MV-4-11 (cell line): ENCODE results near the gene SYTL1.

ENCODE experiments used
- DNase-seq: peaks from one replicate; lab custom pipeline; 2025; lab: John Stamatoyannopoulos, UW

The SYTL1 gene

DNA sequence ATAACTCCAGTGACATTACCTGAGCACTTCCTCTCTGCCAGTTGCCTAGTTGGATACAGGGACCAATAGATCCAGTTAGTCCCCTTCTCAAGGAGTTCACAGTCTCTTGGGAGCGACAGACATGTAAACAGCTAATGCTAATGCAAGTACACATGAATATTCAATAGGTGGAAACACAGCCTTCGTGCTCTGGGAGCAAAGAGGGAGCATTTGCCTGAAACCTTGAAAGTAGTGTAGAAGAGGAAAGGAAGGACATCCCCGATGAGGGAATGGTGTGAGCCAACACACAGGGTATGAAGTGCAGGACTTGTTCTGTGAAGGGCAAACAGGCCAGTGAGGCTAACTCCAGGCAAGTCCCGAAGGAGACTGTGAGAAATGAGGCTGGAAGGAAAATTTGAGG lies 23.7 kb upstream of the SYTL1 start:
- no peak for DNase-seq

DNA sequence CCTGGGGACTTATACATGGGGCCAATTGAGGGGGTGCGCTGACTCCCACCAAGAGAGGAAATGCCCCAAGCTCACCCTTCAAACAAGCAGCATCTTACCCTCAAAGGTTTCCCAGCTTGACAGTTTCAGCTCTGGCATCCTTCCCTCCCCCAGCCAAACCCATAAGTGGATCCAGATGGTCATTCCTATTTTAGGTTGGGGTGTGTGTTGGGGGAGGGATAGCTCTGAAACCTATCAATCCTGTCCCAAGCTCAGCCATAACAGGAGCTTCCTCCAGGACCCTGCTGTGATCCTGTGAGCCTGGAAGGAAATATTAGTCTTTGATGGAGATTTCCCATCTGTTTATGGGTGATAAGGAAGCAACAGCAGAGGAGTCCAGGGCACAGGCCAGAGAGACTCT lies 23.2 kb upstream of the SYTL1 start:
- DNase-seq: no peak

DNA sequence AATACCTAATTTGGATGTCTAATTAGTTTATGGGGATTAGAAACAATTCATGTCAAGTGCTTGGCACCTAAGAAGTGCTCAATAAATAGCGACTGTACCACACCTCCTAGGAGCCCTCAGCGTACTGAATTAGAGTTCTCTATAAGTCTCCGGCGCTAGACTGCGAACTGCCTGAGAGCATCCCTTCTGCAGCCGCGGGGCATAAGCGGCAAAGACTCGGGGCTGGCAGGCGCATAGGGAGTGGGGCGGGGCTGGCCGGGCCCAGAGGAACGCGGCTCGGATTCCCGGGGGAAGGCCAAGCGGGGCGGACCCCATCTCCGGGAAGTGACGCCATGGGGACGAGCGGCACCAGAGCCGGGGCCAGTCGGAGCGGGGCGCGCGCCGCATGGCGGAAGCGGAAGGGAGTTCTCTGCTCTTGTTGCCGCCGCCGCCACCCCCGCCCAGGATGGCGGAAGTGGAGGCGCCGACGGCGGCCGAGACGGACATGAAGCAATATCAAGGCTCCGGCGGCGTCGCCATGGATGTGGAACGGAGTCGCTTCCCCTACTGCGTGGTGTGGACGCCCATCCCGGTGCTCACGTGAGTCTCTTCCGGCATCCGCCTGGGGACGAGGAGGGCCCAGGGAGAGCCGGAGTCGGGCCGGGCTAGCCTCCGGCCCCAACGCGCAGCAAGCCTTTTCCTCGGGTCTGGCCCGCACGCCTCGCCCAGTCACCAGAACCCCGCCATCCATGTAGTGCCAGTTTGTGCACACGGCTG lies 19.8 kb upstream of the SYTL1 start, which contains the start of gene TMEM222:
Gene TMEM222, plus strand, starts transcription at position 351 of the 756 bp plus-strand sequence. Its CDS starts 35 bp downstream, at position 386.
- DNase-seq: peak; percentile 97

DNA sequence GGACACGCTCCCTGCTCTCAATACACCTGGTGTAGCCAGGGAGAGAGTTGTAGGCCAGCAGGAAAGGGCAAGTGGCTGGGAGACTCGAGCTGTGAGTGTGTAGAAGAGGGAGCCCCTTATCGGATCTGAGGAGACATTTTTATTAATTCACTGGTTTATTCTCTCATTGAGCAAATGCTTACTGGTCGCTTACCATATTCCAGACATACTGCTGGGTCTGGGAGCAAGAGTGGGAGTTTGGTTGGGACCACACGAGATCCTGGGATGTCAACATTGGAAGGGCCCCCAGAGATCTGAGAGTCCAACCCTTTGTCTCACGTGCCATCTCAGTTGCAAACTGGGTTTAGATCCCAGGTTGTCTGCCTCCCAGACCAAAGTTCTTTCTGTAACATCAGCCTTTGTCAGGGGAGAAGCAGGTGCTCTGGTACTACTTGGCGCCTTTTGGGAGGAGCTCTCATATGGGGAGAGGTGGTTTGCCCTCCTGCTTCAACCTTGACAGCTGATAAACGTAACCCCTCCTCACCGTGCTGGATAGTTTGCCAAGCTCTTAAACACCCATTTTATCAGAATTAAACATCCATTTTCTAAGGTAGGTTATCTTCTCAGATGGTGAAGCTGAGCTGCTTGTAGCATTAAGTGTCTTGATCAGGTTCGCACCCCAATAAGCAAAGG lies 19.1 kb upstream of the SYTL1 start:
- DNase-seq: no peak

DNA sequence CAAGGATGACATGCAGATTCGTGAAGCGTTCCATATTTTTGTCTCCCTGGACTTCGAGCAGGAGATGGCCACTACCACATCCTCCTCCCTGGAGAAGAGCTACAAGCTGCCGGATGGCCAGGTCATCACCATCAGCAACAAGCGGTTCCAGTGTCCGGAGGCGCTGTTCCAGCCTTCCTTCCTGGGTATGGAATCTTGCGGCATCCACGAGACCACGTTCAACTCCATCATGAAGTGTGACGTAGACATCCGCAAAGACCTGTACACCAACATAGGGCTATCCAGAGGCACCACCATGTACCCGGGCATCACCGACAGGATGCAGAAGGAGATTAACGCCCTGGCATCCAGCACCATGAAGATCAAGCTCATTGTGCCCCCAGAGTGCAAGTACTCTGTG lies 16.5 kb upstream of the SYTL1 start:
- no peak for DNase-seq

DNA sequence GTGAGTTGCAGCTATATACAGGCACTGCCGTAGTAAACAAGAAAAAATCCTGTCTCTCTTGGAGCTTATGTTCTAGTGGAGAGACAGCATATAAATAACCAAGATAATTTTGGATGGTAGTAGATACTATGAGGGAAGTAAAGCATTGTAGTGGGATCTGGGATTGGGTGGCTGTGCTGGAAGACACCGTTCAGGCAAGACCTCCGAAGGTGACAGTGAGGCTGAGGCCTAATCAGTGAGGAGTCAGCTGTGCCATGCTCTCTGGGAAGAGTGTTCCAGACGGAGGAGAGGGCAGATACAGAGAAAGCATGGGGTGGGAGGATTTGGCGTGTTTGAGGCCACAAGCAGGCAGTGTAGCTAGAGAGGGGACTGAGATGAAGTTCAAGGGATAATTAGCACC lies 13.9 kb upstream of the SYTL1 start:
- DNase-seq: no peak

DNA sequence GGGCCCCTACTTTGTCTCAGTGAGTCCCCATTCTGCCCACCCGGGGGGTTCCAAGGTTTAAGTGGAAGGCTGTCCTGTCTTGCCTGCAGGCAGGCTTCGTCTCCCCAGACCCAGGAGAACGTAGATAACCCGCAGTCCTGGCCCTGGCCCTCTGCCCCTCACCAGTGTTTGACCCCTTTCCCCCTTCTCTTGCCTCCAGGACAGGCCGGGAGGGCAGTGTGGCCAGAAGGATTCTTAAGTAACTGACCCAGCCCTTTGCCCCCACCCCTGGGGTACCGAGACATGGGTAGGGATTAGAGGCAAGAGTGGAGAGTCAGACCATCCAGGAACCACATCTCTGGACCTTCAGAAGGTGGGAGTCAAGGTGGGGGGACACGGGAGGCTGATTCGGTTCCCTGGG lies 11.0 kb upstream of the SYTL1 start:
- DNase-seq: no peak

DNA sequence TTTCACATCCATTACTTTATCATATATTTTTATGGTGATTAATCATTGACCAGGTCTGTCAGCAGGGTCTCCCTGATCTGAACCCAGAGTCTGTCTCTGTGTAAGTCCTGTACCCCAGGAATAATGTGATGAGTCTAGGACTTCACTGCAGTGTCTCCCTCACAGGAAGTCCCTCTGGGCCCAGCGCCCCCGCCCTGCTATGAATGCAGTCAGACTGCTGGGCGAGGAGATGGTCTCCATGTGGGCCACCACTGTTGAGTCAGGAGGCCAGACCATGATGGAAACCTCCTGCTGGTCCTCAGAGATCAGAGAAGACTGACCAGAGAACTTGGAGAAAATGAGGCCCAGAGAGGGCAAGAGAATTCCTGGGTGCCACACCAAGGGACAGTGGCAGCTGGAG lies 10.4 kb upstream of the SYTL1 start:
- no peak for DNase-seq

DNA sequence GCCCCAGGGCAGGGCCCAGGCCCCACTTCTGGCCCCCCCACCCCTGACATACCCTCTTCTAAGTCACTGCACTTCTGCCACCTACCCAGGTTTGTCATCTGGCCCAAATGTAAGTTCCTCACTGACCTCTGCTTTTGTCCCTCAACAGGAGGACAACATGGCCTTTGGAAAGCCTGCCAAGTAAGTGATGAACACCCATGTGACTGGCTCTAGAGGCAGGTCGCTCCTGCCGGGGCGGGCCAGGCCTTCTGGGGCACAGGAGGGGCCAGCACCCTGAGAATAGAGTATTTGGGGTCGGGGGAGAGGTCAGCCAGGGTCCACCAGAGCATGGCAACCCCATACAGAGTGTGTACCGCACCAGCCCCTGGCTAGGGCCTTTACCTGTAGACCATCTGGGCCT lies 9.9 kb upstream of the SYTL1 start:
- no peak for DNase-seq

DNA sequence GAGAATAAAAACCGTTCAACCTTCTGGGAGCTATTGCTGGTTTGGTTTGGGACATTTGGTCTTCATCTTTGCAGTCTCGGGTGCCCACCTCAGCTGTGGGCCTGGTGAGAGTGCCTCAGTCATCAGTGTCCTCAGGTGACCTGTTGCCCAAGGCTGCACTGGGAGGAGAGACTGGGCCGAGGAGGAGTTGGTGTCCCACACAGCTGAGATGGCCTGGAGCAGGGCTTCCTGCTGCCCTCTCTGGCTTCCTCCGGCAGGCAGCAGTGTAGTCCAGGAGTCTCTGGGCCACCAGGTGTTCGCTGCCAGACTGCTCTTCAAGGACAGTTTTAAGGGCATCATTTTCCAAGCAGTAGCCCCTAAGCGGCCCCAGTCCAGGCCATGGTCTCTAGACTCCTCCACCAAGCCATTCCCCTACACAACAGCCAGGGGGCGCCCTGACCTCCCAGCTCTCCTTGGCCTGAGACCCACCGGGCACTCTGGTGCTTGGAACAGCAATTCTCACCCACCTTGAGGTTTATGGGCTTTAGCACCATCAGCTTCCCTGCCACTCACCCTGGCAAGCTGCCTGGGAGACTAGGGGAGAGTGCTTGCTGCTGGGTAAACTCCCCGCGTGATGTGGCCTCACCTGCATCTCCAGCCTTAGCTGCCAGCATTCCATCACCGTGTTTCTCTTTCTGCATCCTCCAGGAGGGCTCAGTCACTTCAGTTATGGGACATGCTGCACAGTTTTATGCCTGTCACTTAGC lies 9.1 kb upstream of the SYTL1 start:
- no peak for DNase-seq

DNA sequence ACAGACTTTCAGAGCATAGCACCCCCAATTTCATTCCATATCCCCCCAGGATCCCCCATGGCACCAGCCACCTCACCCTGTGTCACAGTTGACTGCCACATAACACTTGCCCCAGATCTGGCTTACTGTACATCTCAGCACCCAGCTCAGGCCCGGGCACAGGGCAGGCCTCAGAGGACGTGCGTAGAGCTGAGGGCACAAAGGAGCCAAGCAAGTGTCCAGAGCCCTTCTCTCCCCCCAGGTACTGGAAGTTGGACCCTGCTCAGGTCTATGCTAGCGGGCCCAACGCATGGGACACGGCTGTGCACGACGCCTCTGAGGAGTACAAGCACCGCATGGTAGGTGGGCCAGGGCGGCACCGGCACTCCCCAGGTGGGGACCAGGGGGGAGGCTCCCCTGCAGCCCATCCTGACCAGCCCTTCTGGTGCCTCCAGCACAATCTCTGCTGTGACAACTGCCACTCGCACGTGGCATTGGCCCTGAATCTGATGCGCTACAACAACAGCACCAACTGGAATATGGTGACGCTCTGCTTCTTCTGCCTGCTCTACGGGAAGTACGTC lies 8.0 kb upstream of the SYTL1 start:
- no peak for DNase-seq

DNA sequence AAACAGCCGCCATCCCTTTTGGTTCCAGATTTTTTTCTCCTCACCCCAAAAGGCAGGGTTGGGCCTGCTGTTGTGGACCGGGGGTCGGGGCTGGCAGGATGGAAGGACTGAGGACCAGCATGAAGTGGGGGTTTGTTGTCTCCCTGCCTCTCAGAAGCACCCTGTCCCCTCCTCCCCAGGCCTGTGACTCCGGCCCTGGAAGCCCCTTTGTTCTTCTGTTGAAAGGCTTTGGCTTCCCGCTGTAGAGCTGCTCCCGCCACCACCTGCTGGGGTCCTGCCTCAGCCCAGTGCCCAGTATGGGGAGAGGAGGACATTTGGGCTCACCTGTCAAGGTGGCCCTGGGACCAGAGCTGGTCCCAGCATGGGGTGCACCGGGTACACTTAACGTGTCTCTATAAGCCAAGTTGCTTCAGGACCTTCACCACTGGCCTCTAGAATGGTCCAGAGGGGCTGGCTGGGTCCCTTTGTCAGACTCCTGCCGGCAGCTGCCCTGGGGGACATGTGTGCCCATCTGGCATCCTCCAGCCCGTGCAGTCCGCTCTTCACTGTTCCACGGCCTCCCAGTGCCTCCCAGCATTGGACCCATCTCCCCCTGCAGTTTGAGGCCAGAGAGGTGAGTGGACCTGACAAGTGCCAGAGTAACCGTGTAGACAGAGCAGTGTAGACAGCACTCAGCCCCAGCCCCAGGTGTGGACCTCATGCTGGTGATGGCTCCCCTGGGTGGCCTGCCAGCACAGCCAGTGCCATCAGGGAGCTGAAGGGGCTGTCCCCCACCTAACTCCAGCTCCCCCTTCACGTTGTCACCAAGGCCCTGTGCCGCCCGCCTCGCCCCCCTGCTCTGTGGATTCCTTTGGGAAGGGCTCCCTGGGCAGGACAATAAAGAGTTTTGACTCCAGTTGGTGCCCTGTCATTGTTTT lies 6.1 kb upstream of the SYTL1 start:
- no peak for DNase-seq

DNA sequence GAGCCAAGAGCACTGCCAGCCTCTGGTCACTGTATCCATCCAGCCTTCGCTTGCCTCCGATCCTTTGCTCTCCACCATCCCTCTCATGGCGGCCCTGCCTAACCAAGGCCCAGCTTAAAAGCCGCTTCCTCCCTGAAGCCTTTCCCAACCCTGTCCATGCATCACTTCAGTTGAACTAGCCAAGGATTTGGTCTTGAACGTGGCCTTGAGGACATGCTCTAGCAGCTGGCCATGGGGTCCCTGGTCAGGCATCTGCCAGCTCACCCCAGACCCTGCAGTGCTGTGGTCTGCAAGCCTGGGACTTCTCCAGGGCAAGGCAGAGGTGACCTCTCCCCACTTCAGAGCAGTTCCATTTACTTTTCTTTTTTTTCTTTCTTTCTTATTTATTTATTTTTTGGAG lies 5.1 kb upstream of the SYTL1 start:
- no peak for DNase-seq

DNA sequence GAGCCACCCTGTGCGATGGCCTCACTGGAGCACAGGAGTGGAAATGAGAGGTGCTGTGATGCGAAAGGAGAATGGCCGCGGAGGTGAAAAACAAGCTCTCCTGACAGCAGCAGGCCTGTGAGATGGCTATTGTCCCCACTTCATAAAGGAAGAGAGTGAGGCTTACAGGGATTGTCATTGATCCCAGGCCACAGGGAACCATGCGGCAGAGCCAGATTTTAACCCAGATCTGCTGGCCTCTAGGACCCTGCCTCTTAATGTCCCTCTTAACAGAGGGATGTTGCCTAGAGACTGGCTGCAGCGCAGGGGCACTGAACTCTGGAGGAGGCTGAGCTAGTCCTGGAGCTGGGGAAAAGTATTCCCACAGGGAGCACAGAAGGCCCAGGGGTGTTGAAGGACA lies 3.1 kb upstream of the SYTL1 start:
- DNase-seq: no peak

DNA sequence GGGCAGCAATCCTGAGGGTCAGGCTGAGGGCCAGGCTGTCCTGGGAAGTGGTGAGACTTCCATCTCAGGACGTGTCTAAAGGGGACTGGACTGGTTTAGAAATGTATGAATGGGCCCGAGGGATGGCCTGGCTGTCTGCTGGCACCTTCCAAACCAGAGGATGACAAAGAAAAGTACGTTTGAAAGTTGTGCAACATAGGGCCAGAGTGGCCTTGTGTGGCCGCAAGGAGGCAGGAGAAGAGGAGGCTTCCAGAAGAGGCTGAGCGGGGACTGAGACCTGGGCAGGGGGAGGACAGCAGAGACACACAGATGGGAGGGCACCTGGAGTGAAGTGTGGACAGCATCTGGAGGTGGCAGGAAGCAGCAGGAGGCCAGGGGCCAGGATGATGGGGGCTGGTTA lies 2.6 kb upstream of the SYTL1 start:
- DNase-seq: peak; percentile 48

DNA sequence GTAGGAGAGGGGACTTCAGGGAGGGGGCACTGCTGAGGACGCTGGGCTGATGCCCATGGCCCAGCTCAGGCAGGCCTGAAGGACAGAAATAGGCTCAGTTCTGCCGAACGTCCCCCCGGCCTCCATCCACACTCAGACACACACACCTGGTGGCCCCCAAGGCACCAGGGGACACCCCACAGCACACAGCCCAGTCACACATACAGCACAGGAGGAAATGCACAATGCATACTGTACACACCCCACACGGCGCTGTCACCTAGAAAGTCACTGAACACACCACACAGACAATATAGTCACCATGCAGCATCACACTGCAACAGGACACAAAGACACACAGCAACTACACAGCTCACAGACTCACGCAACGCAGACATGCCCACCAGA lies 562 bp downstream of the SYTL1 start:
- DNase-seq: no peak

DNA sequence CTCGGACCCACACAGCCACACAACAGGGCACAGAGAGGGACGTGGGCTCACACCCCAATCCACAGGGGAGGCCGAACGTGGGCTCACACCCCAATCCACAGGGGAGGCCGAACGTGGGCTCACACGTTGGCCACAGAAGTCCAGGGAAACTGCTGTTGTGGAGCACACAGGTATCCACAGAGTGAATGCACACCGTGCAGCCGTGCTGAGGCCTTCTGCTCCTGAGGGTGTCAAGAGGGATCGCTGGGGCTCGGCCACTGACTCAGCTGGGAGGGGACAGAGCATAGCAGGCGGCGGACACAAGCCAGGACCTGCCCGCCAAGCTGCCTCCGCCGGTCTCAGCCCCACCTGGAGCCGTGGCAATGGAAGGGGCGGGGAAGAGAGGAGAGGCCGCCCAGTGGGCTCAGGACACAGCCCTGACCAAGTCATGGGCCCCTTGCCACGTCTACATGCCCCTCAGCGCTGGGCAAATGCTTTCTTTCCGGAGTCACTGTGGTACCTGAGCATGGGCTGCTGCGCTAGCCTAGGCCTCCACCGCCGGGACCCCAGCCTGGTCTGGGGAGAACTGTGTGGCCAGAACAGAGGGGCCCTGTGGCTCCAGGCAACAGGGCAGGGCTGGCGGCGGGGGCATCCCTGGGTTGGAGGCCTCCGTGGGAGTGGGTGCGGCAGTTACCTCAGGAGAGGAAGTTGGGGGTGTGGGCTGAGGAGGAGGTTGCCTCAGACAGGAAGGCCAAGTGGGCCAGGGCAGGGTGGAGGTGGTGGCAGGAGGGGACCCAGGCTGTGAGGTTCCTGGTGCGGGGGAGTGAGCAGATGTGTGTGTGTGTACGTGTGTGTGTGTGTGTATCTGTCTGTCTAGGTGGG lies 1.2 kb downstream of the SYTL1 start:
- DNase-seq: peak; percentile 71

DNA sequence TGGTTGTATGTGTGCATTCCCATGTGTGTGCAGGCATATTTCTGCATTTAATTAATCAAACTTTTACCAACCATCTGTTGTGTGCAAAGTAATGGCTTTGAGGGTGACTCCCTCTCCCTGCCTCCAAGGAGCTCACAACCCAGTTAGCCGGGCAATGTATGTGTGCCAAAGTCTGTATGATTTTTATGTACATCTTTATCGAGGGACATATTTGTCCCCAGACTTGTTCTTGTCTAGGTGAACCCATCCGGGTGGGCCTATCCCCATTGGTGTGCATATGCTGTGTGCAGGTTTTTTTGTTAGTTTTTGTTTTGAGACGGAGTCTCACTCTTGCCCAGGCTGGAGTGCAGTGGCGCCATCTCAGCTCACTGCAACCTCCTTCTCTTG lies 1.8 kb downstream of the SYTL1 start:
- DNase-seq: no peak

DNA sequence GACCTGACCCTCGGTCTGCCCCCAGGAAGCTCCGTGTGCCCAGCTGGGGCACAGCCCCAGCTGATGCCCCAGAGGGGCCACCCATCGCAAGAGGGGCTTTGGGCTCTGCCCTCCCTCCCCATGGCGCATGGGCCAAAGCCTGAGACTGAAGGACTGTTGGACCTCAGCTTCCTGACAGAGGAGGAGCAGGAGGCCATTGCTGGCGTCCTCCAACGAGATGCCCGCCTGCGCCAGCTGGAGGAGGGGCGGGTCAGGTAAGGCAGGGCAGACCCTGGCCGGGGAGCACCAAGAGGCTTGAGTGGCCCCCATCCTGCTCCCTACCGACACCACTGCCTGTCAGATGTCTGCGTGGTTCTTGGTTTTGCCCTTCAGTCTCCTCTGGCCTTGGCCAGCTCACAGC lies 3.5 kb downstream of the SYTL1 start:
- no peak for DNase-seq

DNA sequence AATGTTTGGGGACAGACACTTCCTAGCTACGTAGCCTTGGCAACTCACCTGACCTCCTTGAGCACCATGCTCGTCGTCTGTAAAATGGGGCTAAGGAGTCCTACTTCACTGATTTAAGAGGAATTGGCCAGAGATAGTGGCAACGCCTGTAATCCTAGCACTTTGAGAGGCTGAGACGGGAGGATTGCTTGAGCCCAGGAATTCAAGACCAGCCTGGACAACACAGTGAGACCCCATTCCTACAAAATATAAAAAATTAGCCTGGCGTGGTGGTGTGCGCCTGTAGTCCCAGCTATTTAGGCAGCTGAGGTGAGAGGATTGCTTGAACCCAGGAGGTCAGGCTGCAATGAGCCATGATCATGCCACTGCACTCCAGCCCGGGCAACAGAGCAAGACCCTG lies 4.5 kb downstream of the SYTL1 start:
- no peak for DNase-seq
